ENCODE results near the gene ATL2.

DNA sequence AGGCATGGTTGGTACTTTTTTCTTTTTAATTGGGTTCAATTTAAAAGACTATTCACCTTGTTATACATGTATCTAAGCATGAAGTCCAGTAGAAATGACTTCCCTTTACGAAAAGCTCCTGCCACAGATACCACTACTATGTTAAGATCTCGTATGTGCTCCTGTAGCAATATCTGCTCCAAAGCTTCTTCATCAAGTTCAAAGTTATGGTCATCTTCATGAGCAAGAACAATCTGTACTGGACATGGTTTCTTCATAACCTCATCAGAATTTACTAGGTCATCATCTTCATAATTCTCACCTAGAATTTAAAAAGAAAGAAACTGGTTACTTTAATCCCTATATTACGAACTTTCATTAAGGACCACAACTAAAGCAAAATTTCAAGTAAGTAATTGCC lies 33.9 kb downstream of the ATL2 start:
- TF ChIP-seq, protein P1, sequence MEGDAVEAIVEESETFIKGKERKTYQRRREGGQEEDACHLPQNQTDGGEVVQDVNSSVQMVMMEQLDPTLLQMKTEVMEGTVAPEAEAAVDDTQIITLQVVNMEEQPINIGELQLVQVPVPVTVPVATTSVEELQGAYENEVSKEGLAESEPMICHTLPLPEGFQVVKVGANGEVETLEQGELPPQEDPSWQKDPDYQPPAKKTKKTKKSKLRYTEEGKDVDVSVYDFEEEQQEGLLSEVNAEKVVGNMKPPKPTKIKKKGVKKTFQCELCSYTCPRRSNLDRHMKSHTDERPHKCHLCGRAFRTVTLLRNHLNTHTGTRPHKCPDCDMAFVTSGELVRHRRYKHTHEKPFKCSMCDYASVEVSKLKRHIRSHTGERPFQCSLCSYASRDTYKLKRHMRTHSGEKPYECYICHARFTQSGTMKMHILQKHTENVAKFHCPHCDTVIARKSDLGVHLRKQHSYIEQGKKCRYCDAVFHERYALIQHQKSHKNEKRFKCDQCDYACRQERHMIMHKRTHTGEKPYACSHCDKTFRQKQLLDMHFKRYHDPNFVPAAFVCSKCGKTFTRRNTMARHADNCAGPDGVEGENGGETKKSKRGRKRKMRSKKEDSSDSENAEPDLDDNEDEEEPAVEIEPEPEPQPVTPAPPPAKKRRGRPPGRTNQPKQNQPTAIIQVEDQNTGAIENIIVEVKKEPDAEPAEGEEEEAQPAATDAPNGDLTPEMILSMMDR (IDR thresholded peaks at IDR 0.05; ENCODE audit: poor library complexity): no peak
- no peak for TF ChIP-seq EZH2 (IDR thresholded peaks at IDR 0.05; ENCODE audit: borderline replicate concordance)

Data from hepatocyte (in vitro differentiated cells).